RWPE2 (cell line): Measurements from ENCODE around the gene PODNL1.

ENCODE experiments used
- ATAC-seq: fragments of 200-7000 bp; cut with Tn5 transposase; 3 replicates; pipeline ENCODE4 v1.9.1; 2021; ENCODE audit warnings: low read depth
- DNase-seq: peaks from one replicate; pipeline ENCODE4 v3.0.0-alpha.2; 2020; ENCODE audit warnings: low spot score
- H3K27ac ChIP-seq: fragments of 450-650 bp; 2 replicates; pipeline ENCODE4 v1.5.1; 2017; ENCODE audit warnings: mild to moderate bottlenecking; ENCODE audit not compliant: poor library complexity, severe bottlenecking
- H3K27me3 ChIP-seq: fragments of 250-450 bp; sonication (Bioruptor Pico); 2 replicates; pipeline ENCODE4 v1.5.1; 2021; ENCODE audit warnings: mild to moderate bottlenecking, moderate library complexity; ENCODE audit not compliant: insufficient read depth, poor library complexity, severe bottlenecking
- H3K36me3 ChIP-seq: fragments of 250-450 bp; sonication (Bioruptor Pico); 2 replicates; pipeline ENCODE4 v1.5.1; 2020; ENCODE audit warnings: low read depth, mild to moderate bottlenecking, moderate library complexity
- H3K4me1 ChIP-seq: fragments of 250-450 bp; sonication (Bioruptor Pico); 2 replicates; pipeline ENCODE4 v1.5.1; 2021; ENCODE audit warnings: mild to moderate bottlenecking, moderate library complexity; ENCODE audit not compliant: insufficient read depth, poor library complexity, severe bottlenecking
- H3K4me3 ChIP-seq: fragments of 250-450 bp; sonication (Bioruptor Pico); 2 replicates; pipeline ENCODE4 v1.5.1; 2021; ENCODE audit warnings: mild to moderate bottlenecking, moderate library complexity; ENCODE audit not compliant: severe bottlenecking
- H3K9me3 ChIP-seq: fragments of 250-450 bp; sonication (Bioruptor Pico); 2 replicates; pipeline ENCODE4 v1.5.1; 2021; ENCODE audit warnings: mild to moderate bottlenecking, moderate library complexity; ENCODE audit not compliant: severe bottlenecking
- CTCF ChIP-seq: fragments of 450-650 bp; IDR thresholded peaks from one replicate; pipeline ENCODE4 v1.5.1; 2017; ENCODE audit warnings: mild to moderate bottlenecking, moderate library complexity; ENCODE audit not compliant: poor library complexity, severe bottlenecking

The PODNL1 gene

GRCh38 chr19:13885826-13886365 lies 52.3 kb downstream of the PODNL1 start:
- Histone ChIP-seq H3K27ac (no peak overlapping the region), H3K9me3 (no peaks in the 10 kb centered on the region), H3K4me3 (no peak overlapping the region), H3K27me3 (no peaks in the 10 kb centered on the region), H3K4me1 (peaks cover 6% of the 10 kb centered on the region), H3K36me3 (no peaks in the 10 kb centered on the region)
- no peak for TF ChIP-seq CTCF
- ATAC-seq = no peak
- DNase-seq = no peak

GRCh38 chr19:13884726-13885591 lies 53.3 kb downstream of the PODNL1 start:
- Histone ChIP-seq H3K4me1 (peaks cover 11% of the 10 kb centered on the region), H3K27me3 (no peaks in the 10 kb centered on the region), H3K9me3 (no peaks in the 10 kb centered on the region), H3K4me3 (no peak overlapping the region), H3K27ac (no peak overlapping the region), H3K36me3 (no peaks in the 10 kb centered on the region)
- DNase-seq (no peak), ATAC-seq (no peak)
- no peak for TF ChIP-seq CTCF

GRCh38 chr19:13883516-13884064 lies 54.6 kb downstream of the PODNL1 start:
- Histone ChIP-seq H3K27me3 (no peaks in the 10 kb centered on the region), H3K27ac (no peak overlapping the region), H3K4me1 (peaks cover 11% of the 10 kb centered on the region), H3K36me3 (no peaks in the 10 kb centered on the region), H3K9me3 (no peaks in the 10 kb centered on the region), H3K4me3 (no peak overlapping the region)
- ATAC-seq (no peak), DNase-seq (no peak)
- TF ChIP-seq CTCF = no peak

- TF ChIP-seq CTCF = no peak
- Histone ChIP-seq H3K27ac (no peak overlapping the region), H3K36me3 (no peaks in the 10 kb centered on the region), H3K27me3 (no peaks in the 10 kb centered on the region), H3K9me3 (no peaks in the 10 kb centered on the region), H3K4me1 (peaks cover 11% of the 10 kb centered on the region), H3K4me3 (no peak overlapping the region)
- DNase-seq = no peak
- ATAC-seq = no peak
These were observed 55.4 kb downstream of the PODNL1 start for GRCh38 chr19:13882836-13883235.

GRCh38 chr19:13882419-13882795 lies 55.8 kb downstream of the PODNL1 start:
- peaks cover 10% of the 10 kb centered on the region for H3K4me1 ChIP-seq
- H3K27ac ChIP-seq = no peak overlapping the region
- no peak for DNase-seq
- no peaks in the 10 kb centered on the region for H3K9me3 ChIP-seq
- H3K4me3 ChIP-seq = no peak overlapping the region
- H3K36me3 ChIP-seq = no peaks in the 10 kb centered on the region
- no peaks in the 10 kb centered on the region for H3K27me3 ChIP-seq
- no peak for TF ChIP-seq CTCF
- no peak for ATAC-seq
